MM.1S (cell line): ENCODE data around the gene PTPDC1.

ENCODE experiments used
- EZH2 ChIP-seq: fragments of 300-600 bp; sonication (generic); optimal IDR thresholded peaks from 2 replicates; pipeline ENCODE3; 2017; ENCODE audit warnings: low read depth, mild to moderate bottlenecking, antibody characterized with exemption, low read length, mixed read lengths
- TF ChIP-seq, protein P1 (sequence below): fragments of 300-600 bp; sonication (generic); IDR thresholded peaks from 2 replicates; pipeline ENCODE4 v1.5.1; 2016; ENCODE audit warnings: antibody characterized with exemption, low read length, mixed read lengths

GRCh38 chr9:94147776-94148175 is 63.5 kb downstream of the PTPDC1 start:
- TF ChIP-seq, protein P1, sequence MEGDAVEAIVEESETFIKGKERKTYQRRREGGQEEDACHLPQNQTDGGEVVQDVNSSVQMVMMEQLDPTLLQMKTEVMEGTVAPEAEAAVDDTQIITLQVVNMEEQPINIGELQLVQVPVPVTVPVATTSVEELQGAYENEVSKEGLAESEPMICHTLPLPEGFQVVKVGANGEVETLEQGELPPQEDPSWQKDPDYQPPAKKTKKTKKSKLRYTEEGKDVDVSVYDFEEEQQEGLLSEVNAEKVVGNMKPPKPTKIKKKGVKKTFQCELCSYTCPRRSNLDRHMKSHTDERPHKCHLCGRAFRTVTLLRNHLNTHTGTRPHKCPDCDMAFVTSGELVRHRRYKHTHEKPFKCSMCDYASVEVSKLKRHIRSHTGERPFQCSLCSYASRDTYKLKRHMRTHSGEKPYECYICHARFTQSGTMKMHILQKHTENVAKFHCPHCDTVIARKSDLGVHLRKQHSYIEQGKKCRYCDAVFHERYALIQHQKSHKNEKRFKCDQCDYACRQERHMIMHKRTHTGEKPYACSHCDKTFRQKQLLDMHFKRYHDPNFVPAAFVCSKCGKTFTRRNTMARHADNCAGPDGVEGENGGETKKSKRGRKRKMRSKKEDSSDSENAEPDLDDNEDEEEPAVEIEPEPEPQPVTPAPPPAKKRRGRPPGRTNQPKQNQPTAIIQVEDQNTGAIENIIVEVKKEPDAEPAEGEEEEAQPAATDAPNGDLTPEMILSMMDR = no peak
- TF ChIP-seq EZH2 = no peak
